Measurements from ENCODE around the gene ABCA8.

ABCA8 gene

GRCh38 chr17:68941761-68942160 is 13.4 kb downstream of the ABCA8 start:
- no peak for DNase-seq

GRCh38 chr17:68939195-68939594 is 16.0 kb downstream of the ABCA8 start:
- DNase-seq, result no peak

GRCh38 chr17:68937890-68938514 is 17.2 kb downstream of the ABCA8 start:
- no peak for DNase-seq

DNA sequence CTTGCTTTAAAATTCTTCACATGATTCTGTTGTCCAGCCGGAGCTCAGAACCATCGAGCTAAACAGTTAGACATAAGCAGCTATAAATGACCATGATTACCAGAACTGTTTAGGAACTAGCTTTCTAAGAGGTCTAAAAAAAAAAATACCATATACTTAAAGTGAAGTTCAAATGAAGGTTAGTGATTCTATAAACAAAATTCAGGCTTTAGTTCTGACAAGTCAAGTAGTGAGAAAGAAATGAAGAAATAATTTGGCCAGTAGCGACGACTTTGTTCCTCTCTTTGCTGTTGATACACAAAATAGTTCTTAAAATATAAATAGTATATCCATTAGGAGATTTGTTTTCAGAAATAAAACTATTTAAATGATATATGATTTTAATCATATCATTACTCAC is 27.7 kb downstream of the ABCA8 start:
- no peak for DNase-seq

DNA sequence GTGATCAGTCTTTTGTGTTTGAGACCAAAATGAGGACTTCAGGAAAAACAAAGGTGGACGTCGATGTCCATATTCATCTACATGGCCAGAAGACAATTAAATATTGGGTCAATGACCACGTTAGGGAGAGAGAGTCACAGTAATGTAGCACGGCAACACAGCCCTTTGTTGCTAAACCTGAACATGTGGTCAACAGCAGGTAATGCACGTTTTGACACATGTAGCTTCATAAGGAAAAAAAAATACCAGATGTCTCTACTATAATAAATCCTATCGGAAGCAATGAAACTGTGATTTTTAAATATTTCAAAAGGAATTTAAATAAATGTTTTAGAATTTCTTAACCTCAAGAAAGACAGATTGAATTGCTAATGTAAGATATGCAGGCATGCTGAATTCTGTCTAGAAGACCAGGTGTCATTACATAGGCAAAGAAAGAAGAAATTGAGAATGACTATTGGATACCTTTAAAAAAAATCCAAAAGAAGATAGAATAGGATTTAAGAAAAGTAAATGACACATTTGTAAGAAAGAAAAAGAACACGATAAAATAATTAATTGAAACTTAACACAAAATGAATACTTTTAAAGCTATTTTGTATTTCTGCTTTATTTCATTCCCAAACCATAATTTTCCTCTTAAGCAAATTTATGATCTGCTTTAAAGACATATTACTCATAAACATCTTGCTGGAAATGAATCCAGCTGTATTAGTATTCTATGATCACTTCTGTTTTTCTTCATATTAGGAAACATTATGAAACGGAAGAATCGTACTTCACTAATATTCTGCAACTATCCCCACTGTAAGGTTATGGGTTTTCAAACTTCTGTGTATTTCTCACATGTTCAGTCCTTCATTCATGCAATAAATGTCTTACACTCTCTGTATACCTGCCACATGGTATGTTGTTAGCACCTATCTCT is 30.1 kb downstream of the ABCA8 start:
- no peak for DNase-seq

- no peak for DNase-seq
Measured at GRCh38 chr17:68910789-68911431, 44.3 kb downstream of the ABCA8 start.

GRCh38 chr17:68910251-68910705 is 44.9 kb downstream of the ABCA8 start:
- no peak for DNase-seq

GRCh38 chr17:68909066-68909465 is 46.1 kb downstream of the ABCA8 start:
- DNase-seq, result no peak

DNA sequence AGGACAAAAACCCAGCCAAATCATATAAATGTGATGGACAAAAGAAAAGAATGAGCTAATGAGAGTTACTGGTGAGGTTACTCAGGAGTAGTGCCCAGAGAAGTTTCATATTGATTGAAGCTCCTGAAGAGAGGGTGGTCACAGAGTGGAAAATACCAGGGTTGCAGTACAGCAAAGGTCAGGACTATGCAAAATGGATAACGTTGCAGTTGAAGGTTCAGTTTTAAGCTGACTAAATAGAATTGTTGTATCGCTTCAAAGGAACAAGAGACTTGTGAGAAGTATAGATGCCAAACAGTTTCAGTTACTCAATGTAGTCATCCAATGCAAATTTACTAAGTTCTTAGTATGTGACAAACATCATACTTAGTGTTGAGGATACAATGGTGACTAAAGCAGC is 47.1 kb downstream of the ABCA8 start:
- DNase-seq, result no peak

DNA sequence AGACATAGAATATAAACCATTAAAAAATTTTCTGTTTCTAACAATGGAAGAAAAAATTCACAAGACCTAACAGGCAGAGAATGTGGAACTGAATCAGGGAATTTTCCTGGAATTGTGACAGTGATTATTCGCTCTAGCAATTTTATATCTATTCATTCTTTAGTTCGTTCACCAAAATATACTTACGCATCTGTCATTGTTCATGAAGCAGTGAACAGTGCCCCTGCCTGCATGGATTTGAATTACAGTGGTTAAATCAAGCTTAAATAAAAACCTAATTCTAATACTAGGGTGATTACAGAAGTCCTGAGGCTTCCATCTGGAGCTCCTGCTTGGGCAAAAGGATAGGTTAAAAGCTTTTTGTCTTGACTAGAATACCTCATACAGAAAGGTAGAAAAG is 48.6 kb downstream of the ABCA8 start:
- no peak for DNase-seq

DNA sequence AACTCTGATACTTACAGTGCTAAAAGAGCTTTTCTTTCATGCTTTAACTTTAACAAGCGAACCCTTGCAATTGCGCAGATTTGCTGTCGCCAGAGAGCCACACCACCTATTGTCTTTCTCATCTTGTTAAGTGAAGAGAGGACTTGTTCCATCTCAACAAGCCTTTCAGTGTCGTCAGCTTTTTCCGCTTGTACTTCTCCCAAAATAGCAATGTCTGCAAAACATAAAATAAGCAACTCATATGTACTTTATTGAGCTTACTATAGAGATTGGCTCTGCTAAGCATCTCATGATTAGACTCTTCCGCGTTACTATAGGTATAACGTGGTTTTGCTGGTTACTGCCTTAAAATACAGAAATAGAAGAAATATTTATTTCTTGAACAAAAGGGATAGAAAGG is 51.9 kb downstream of the ABCA8 start:
- no peak for DNase-seq

DNA sequence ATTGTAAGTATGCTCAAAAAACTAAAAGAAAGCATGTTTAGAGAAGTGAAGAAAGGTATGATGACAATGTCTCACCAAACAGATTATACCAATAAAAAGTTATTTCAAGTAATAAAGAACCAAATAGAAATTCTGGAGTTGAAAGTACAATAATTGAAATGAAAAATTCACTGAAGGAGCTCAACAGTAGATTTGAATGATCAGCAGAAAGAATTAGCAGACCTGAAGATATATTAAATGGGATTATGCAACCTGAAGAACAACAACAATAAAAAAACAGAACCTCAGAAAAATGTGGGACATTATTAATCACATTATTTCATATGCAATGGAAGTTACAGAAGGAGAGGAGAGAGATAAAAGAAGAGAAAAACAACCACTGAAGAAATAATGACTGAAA is 57.6 kb downstream of the ABCA8 start:
- no peak for DNase-seq

DNA sequence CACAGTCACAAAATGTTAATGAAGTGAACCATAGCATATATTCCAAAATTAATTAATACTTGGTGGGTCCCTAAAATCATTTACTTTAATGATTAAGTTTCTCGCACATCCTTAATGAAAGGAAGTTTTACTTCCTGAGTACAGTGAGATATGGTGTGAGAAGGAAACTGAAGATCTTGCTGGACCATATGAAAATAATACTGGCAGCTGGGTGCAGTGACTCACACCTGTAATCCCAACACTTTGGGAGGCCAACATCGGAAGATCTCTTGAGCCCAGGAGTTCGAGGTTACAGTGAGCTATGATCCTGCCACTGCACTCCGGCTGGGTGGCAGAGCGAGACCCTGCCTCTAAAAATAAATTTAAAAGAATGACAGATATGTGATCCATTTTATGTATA is 62.5 kb downstream of the ABCA8 start:
- DNase-seq, result no peak

DNA sequence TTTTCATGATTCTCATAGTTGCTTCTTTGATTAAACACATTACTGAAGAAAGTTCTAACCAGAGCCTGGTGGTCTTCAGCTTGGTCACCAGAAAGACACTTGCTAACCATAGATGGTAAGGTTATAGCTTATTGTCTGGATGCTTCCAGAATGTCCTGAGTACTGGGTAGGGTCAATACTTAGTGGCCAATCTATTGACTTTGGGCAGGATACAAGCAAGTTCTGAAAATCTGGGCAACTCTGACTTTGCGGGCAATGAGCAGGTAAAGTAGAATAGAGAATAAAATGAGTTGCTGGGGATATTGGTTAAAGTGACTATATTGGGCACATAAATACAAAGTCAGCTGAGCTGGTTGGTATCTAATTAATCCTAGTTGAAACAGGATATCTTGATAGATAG is 63.0 kb downstream of the ABCA8 start:
- DNase-seq, result no peak

DNA sequence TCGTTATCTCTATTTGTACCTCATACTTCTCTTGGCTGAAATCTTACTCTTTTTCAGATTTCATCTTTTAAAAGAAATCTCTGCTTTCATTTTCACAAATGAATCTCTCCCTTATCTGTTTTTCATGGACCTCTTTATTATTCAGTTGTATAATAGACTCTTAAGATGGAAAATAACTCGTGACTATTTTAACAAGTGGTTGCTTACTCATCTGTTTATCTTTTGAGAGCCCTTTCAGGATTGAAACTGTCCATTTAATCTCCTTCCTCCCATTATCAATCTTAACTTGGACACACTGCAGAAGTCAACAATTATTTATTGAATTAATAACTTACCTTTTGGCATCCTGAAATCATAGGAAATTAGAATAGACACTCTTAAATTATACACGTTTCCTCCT is 68.8 kb downstream of the ABCA8 start:
- DNase-seq, result no peak

- DNase-seq, result no peak
Measured at GRCh38 chr17:68884888-68885287, 70.3 kb downstream of the ABCA8 start.

GRCh38 chr17:68878226-68878885 is 76.8 kb downstream of the ABCA8 start:
- DNase-seq, result no peak

- no peak for DNase-seq
Measured at GRCh38 chr17:68871447-68871846, 83.7 kb downstream of the ABCA8 start.

DNA sequence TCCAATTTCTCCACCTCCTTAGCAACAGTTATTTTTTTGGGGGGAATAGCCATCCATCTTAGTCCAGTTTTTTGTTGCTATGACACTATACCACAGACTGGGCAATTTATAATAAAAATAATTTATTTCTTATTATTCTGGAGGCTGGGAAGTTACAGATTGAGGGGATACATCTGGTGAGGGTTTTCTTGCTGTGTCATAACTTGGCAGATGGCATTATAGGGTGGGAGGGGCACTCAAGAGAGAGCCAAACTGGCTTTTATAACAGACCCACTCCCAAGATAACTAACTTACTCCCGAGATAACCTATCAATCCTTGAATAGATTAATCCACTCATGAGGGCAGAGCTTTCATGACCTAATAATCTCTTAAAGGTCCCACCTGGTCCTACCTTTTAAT is 84.2 kb downstream of the ABCA8 start:
- no peak for DNase-seq

DNA sequence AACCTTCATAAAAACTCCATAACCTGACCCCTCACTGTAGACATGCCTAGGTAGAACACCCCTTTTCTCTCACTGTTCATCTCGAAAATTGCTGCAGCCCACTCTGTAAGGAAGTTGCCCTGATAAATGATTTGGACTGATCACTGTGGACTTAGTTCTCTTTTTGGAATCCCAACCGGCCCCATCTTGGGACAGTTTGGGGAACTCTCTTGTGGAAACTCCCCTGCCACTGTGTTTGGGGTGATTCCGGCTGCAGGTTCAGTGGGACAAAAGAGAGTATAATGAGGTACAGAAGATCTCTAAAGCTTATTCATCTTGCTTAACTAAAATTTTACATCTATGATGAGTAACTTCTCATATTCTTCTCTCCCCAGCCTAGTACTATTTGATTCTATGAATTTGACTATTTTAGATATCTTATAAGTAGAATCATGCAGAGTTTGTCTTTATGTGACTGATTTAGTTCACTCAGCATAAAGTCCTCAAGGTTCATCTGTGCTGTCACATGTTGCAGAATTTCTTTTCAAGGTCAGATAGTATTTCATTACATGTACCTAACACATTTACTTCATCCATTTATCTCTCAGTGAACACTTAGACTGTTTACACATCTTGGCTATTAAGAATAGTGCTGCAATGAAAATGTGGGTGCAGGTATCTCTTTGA is 84.9 kb downstream of the ABCA8 start:
- no peak for DNase-seq

- DNase-seq, result no peak
Measured at GRCh38 chr17:68868708-68869107, 86.5 kb downstream of the ABCA8 start.

GRCh38 chr17:68867759-68868516 is 87.3 kb downstream of the ABCA8 start:
- no peak for DNase-seq
